GM12878 (cell line): ENCODE data around the gene IGLON5. TPM values are rescaled to one million over a fixed set of nuclear protein-coding genes. Genes with fewer than 3 reads are reported as not detected.
A peak's percentile ranks its signal among the peaks of the same experiment; 100 is the strongest.

Source experiments
- ATAC-seq: fragments of 200-7000 bp; cut with Tn5 transposase; 3 replicates; pipeline ENCODE4 v1.9.1; 2020; ENCODE audit warnings: mild to moderate bottlenecking, moderate library complexity
- BruUV-seq: library from RNA; stranded (reverse); fragments of 400-500 nt; replicated peaks from 2 replicates; lab custom pipeline; 2021; lab: Mats Ljungman, UMichigan
- CTCF ChIA-PET: fragments of 300-600 bp; sonication (Branson Sonifier 250); formaldehyde crosslinking; extraction: SDS; loops from one replicate; lab custom pipeline; 2021; ENCODE audit warnings: inconsistent platforms; lab: Yijun Ruan, JAX
- POLR2A ChIA-PET: fragments of 350-600 bp; formaldehyde crosslinking; extraction: SDS; loops from one replicate; lab custom pipeline; 2021; ENCODE audit warnings: inconsistent platforms; lab: Charles Lee
- RAD21 ChIA-PET: fragments of 300-600 bp; sonication (Branson Sonifier 250); formaldehyde crosslinking; loops from one replicate; lab custom pipeline; 2023; ENCODE audit warnings: antibody characterized with exemption; ENCODE audit not compliant: unreplicated experiment; lab: Charles Lee
- SMC1A ChIA-PET: fragments of 300-600 bp; sonication (Branson Sonifier 250); formaldehyde crosslinking; loops from one replicate; lab custom pipeline; 2023; ENCODE audit not compliant: unreplicated experiment, uncharacterized antibody; lab: Charles Lee
- DNase-seq: peaks from one replicate; pipeline ENCODE4 v3.0.0-alpha.2; 2011; ENCODE audit warnings: low read depth, low spot score
- FAIRE-seq: peaks from 3 replicates; lab custom pipeline; 2011; peaks lifted over from hg19 to GRCh38; lab: Jason Lieb, UNC
- H2AFZ ChIP-seq: 2 replicates; pipeline ENCODE4 v1.6.0; 2011; ENCODE audit warnings: low read depth, low read length, control low read depth; ENCODE audit not compliant: control insufficient read depth
- H3K27ac ChIP-seq: 2 replicates; pipeline ENCODE4 v1.5.1; 2011; ENCODE audit warnings: control low read depth; ENCODE audit not compliant: control insufficient read depth, insufficient read depth
- H3K27me3 ChIP-seq, 2 experiments: replicated peaks in 1 of 2; 2 replicates each; pipeline versions ENCODE4 v1.6.0 to v1.6.1; 2011; ENCODE audit warnings: low read length in 1 of 2; ENCODE audit not compliant: control insufficient read depth in 2 of 2, insufficient read depth in 2 of 2
- H3K36me3 ChIP-seq, 2 experiments: 2 replicates each; pipeline ENCODE4 v1.5.1; 2011; ENCODE audit warnings: low read length in 1 of 2; ENCODE audit not compliant: control insufficient read depth in 2 of 2, insufficient read depth in 2 of 2
- H3K4me1 ChIP-seq: 2 replicates; pipeline ENCODE4 v1.6.1; 2011; ENCODE audit warnings: mild to moderate bottlenecking, low read length, moderate library complexity, mixed read lengths; ENCODE audit not compliant: control insufficient read depth, insufficient read depth
- H3K4me2 ChIP-seq: 2 replicates; pipeline ENCODE4 v1.6.0; 2011; ENCODE audit warnings: control low read depth; ENCODE audit not compliant: control insufficient read depth, insufficient read depth
- H3K4me3 ChIP-seq: fragments of 200-600 bp; sonication (generic); 2 replicates; pipeline ENCODE4 v1.5.1; 2016
- H3K79me2 ChIP-seq: 2 replicates; pipeline ENCODE4 v1.6.0; 2011; ENCODE audit warnings: low read length; ENCODE audit not compliant: control insufficient read depth, insufficient read depth
- H3K9ac ChIP-seq: 2 replicates; pipeline ENCODE4 v1.8.0; 2011; ENCODE audit warnings: low read length, control low read depth, mixed read lengths; ENCODE audit not compliant: control insufficient read depth, insufficient read depth
- H3K9me3 ChIP-seq: replicated peaks from 3 replicates; pipeline ENCODE4 v1.5.1; 2011; ENCODE audit warnings: mild to moderate bottlenecking, low read length; ENCODE audit not compliant: control insufficient read depth, insufficient read depth
- H4K20me1 ChIP-seq: 2 replicates; pipeline ENCODE4 v1.6.0; 2011; ENCODE audit not compliant: control insufficient read depth, insufficient read depth
- BCL11A ChIP-seq: IDR thresholded peaks from 2 replicates; pipeline ENCODE4 v1.6.1; 2011; ENCODE audit warnings: low read depth, low read length
- BCL3 ChIP-seq: IDR thresholded peaks from 2 replicates; pipeline ENCODE4 v1.6.1; 2011; ENCODE audit warnings: borderline replicate concordance, low read depth, mild to moderate bottlenecking, moderate library complexity, low read length; ENCODE audit not compliant: insufficient read depth, poor library complexity, severe bottlenecking
- CREB1 ChIP-seq: IDR thresholded peaks from 2 replicates; pipeline ENCODE4 v1.6.1; 2012; ENCODE audit warnings: low read depth, mild to moderate bottlenecking, inconsistent platforms
- CREM ChIP-seq: IDR thresholded peaks from 2 replicates; pipeline ENCODE4 v1.6.1; 2014; ENCODE audit warnings: antibody characterized with exemption, low read depth
- E2F4 ChIP-seq: IDR thresholded peaks from 2 replicates; pipeline ENCODE4 v1.6.1; 2012; ENCODE audit warnings: low read depth, low read length, improper control_type of control experiment
- EGR1 ChIP-seq, 2 experiments: IDR thresholded peaks; 1 replicate in 1 of 2; 2 replicates in 1 of 2; pipeline ENCODE4 v1.6.1; 2011 to 2012; ENCODE audit warnings: low read depth in 2 of 2, low read length in 2 of 2, borderline replicate concordance in 1 of 2, mild to moderate bottlenecking in 1 of 2, moderate library complexity in 1 of 2
- JUND ChIP-seq: IDR thresholded peaks from 2 replicates; pipeline ENCODE4 v1.6.1; 2012; ENCODE audit warnings: low read depth, mild to moderate bottlenecking, low read length, improper control_type of control experiment, moderate library complexity
- KAT2A ChIP-seq: conservative IDR thresholded peaks from 2 replicates; pipeline ENCODE4 v1.6.1; 2011; ENCODE audit warnings: low read depth, low read length; ENCODE audit not compliant: control insufficient read depth
- MTA3 ChIP-seq: IDR thresholded peaks from 2 replicates; pipeline ENCODE4 v1.6.1; 2012; ENCODE audit warnings: low read length, inconsistent platforms, borderline replicate concordance
- POLR2A ChIP-seq: IDR thresholded peaks from 2 replicates; pipeline ENCODE4 v1.6.1; 2011; ENCODE audit warnings: low read depth, mild to moderate bottlenecking, low read length
- POLR2AphosphoS2 ChIP-seq: IDR thresholded peaks from 2 replicates; pipeline ENCODE4 v1.6.1; 2011; ENCODE audit warnings: low read depth, mild to moderate bottlenecking, low read length, improper control_type of control experiment, moderate library complexity
- RELB ChIP-seq: fragments of 450-650 bp; IDR thresholded peaks from 2 replicates; pipeline ENCODE4 v1.6.1; 2017; ENCODE audit warnings: low read depth, mild to moderate bottlenecking, moderate library complexity
- SMARCA5 ChIP-seq: fragments of 450-650 bp; IDR thresholded peaks from 2 replicates; pipeline ENCODE4 v1.6.1; 2017; ENCODE audit warnings: mild to moderate bottlenecking
- TAF1 ChIP-seq: IDR thresholded peaks from 2 replicates; pipeline ENCODE4 v1.6.1; 2011; ENCODE audit warnings: mild to moderate bottlenecking, low read depth, low read length, borderline replicate concordance
- ZBTB33 ChIP-seq: fragments of 450-650 bp; IDR thresholded peaks from 2 replicates; pipeline ENCODE4 v1.6.1; 2017; ENCODE audit warnings: mild to moderate bottlenecking
- ZNF217 ChIP-seq: fragments of 450-650 bp; IDR thresholded peaks from 2 replicates; pipeline ENCODE4 v1.6.1; 2017; ENCODE audit warnings: antibody characterized with exemption, mild to moderate bottlenecking
- WGBS: methylation state at CpG from one replicate; pipeline ENCODE4 v1.1.6; 2016; ENCODE audit warnings: low lambda C conversion rate; ENCODE audit not compliant: insufficient replicate concordance, insufficient coverage; ENCODE audit errors: missing lambda C conversion rate; 5-methylcytosine and 5-hydroxymethylcytosine counted together
- in situ Hi-C: fragments of 300-500 bp; cut with MboI; formaldehyde crosslinking; loops from 9 replicates; pipeline ENCODE4 v1.14.3; 2018; ENCODE audit warnings: mixed read lengths
- intact Hi-C: fragments of 100-400 bp; cut with micrococcal nuclease; formaldehyde crosslinking; loops from one replicate; pipeline ENCODE4 v1.14.2; 2022; ENCODE audit not compliant: unreplicated experiment
- polyA plus RNA-seq, 11 experiments: library from polyadenylated mRNA; depleted of rRNA in 4 of 11; unstranded in 6 of 11; stranded (reverse) in 5 of 11; fragments of >200 nt; fragmentation: Nextera tagmentation in 4 of 11; fragmentation: Illumina TruSeq in 1 of 11; extraction: Ambion mirVana in 4 of 11; extraction: Trizol in 1 of 11; gene quantifications; 1 replicate in 1 of 11; 2 replicates in 10 of 11; pipeline versions ENCODE4 v1.2.1 to v1.2.3, GENCODE V29; 2011 to 2016; ENCODE audit warnings: inconsistent platforms in 2 of 11, missing spikeins in 2 of 11, low read depth in 1 of 11
- total RNA-seq, 4 experiments: library from RNA; depleted of rRNA in 3 of 4; stranded (reverse); fragments of >200 nt in 3 of 4; fragmentation: Illumina TruSeq in 1 of 4; extraction: Trizol in 1 of 4; gene quantifications; 2 replicates each; pipeline versions ENCODE4 v1.2.1 to v1.2.3, GENCODE V29; 2013 to 2021

The IGLON5 gene
- total and polyA plus RNA-seq, 10 of the 15 experiments (the other 5 are each of a cell fraction or from before 2014, with no cell fraction given): not detected

- ChIA-PET RAD21 (interaction anchor here (1.2 to 2.3 kb wide), 7 partner anchors 10 to 50 kb away, joined by 4 to 34 read pairs (median 11); partner anchors contain the start of gene SIGLEC10), CTCF (interaction anchor here (1.4 to 2.4 kb wide), 7 partner anchors 10 to 74 kb away, joined by 3 to 15 read pairs (median 8); no protein-coding TSS in a partner anchor), SMC1A (interaction anchor here (1.4 to 1.9 kb wide), 3 partner anchors 9 to 51 kb away, joined by 5 to 7 read pairs (median 6); partner anchors contain the start of gene SIGLEC10), POLR2A (interaction anchor here (1.0 to 2.8 kb wide), 9 partner anchors 10 to 338 kb away, joined by 3 to 64 read pairs (median 10); partner anchors contain the start of gene C19orf84)
- H2AFZ ChIP-seq: peak overlapping the region; percentile 76
- peaks cover 13% of the 10 kb centered on the region for H3K4me1 ChIP-seq
- H3K27me3 ChIP-seq: no peaks in the 10 kb centered on the region
- peak overlapping the region; percentile 92 for H3K9ac ChIP-seq
- TSS peak; percentile 69 for BruUV-seq
- peak overlapping the region; percentile 77 for H3K4me3 ChIP-seq
- FAIRE-seq: peak; percentile 99
- in situ Hi-C loops: loop anchor here (10.0 to 25.0 kb wide), 2 partner anchors 552 to 1029 kb away; partner anchors contain the start of gene KCNC3
- under 1% methylated on average over 48 of the region's 54 CpGs for whole genome bisulfite sequencing
- intact Hi-C loops: loop anchor here (1.0 to 2.0 kb wide), 2 partner anchors 28 kb away; no protein-coding TSS in a partner anchor
- peak overlapping the region; percentile 48 for H3K4me2 ChIP-seq
- peak; percentile 91 for DNase-seq
- H3K36me3 ChIP-seq: no peaks in the 10 kb centered on the region
- peak overlapping the region; percentile 92 for H3K27ac ChIP-seq
- H3K9me3 ChIP-seq: no peaks in the 10 kb centered on the region
- peak; percentile 78 for ATAC-seq
- peaks cover 18% of the 10 kb centered on the region for H3K79me2 ChIP-seq
- H4K20me1 ChIP-seq: no peaks in the 10 kb centered on the region
- TF ChIP-seq POLR2AphosphoS2: peak; percentile 84
- TF ChIP-seq POLR2A: peak; percentile 84
- TF ChIP-seq JUND: no peak
- TF ChIP-seq KAT2A: no peak
- no peak for TF ChIP-seq BCL11A
- no peak; the same call in 1 of the 2 replicates for TF ChIP-seq ZNF217
- peak; percentile 57; the same call in 1 of the 2 replicates for TF ChIP-seq E2F4
- no peak for TF ChIP-seq CREM
- TF ChIP-seq TAF1: 0 out of 2 replicates have a peak, but pooled peaks have one; percentile 34
- 0 out of 2 replicates have a peak, but pooled peaks have one; percentile 4 for TF ChIP-seq SMARCA5
- TF ChIP-seq MTA3: no peak; the same call in 1 of the 2 replicates
- TF ChIP-seq BCL3: no peak
- no peak for TF ChIP-seq ZBTB33
- peak; percentile 75; the same call in 1 of the 2 replicates for TF ChIP-seq RELB
- TF ChIP-seq EGR1 (IDR thresholded peaks at IDR 0.05; ENCODE audit: borderline replicate concordance in 1 of 2, low read depth in 2 of 2, low read length in 2 of 2): 0 out of 3 replicates have a peak, but pooled peaks of 1 of the 2 experiments have one; percentile 46
- peak; percentile 55; the same call in 1 of the 2 replicates for TF ChIP-seq CREB1
Observed at GRCh38 chr19:51366389-51367254, 55.2 kb downstream of the IGLON5 start.
